Measurements from ENCODE around the gene HLA-B. TPM values are rescaled to one million over a fixed set of nuclear protein-coding genes. Genes with fewer than 3 reads are reported as not detected.

HLA-B gene
- total RNA-seq, 2 experiments from 2014 or later: 3,016 to 3,060 TPM

DNA sequence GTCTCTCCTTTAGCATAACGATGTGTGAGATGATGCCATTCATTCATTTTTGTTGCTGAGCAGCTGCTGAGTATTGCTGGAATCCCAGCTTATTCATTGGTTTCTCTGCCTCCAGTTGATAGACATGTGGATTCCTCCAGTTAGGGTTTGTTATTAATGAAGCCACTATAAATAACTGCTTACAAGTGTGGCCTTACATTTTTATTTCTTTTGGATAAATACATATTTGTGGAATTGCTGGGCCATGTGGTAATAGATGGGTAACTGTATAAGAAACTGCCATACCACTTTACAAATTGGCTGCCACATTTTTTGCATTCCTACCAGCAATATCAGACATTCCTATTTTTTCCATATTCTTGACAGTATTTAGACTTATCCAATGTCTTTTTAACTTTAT, 2.6 kb upstream of the HLA-B start:
- Mint-ChIP-seq H3K36me3 (peaks cover 27% of the 10 kb centered on the region), H3K27ac (no peak overlapping the region), H3K9me3 (no peaks in the 10 kb centered on the region), H3K4me1 (ENCODE audit: low read depth) (peaks cover 47% of the 10 kb centered on the region), H3K4me3 (no peak overlapping the region), H3K27me3 (peaks cover 2% of the 10 kb centered on the region)
- ChIA-PET CTCF (interaction anchor here (1.4 kb wide), 1 partner anchor 163 kb away, joined by 6 read pairs; no protein-coding TSS in a partner anchor), POLR2A (no interaction called here)
- intact Hi-C loops (cut with micrococcal nuclease): loop anchor here (2.0 to 5.0 kb wide), 2 partner anchors 87 to 672 kb away; partner anchors contain the start of genes HLA-C and PPP1R18
- DNase-seq: no peak

DNA sequence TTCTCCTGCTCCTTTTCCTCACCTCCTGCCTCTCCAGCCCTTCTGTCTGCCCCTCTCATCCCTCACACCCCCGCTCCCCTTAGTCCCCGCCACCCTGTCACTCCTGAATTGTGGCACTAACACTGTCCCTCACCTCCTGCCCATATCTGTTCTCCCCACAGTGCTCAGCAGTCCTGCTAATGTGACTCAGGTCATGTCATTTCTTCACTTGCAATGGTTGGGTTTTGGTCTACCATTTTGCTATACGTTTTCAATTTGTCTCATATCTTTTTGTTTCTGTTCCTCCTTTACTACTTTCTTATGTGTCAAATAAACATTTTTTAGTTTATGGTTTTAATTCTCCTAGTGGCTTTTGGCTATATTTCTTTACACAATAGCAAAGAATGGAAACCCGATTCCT, 1.3 kb upstream of the HLA-B start:
- Mint-ChIP-seq H3K4me1 (ENCODE audit: low read depth) (peaks cover 48% of the 10 kb centered on the region), H3K4me3 (peak overlapping the region; percentile 99), H3K9me3 (no peaks in the 10 kb centered on the region), H3K27me3 (peaks cover 2% of the 10 kb centered on the region), H3K27ac (peak overlapping the region; percentile 99), H3K36me3 (peaks cover 40% of the 10 kb centered on the region)
- ChIA-PET CTCF (interaction anchor here (0.9 to 1.4 kb wide), 3 partner anchors 9 to 162 kb away, joined by 3 to 6 read pairs (median 3); no protein-coding TSS in a partner anchor), POLR2A (interaction anchor here (1.0 kb wide), 1 partner anchor 161 kb away, joined by 4 read pairs; no protein-coding TSS in a partner anchor)
- intact Hi-C loops (cut with micrococcal nuclease): loop anchor here (1.0 to 5.0 kb wide), 3 partner anchors 9 to 671 kb away; partner anchors contain the start of genes HLA-C and PPP1R18
- DNase-seq: peak; percentile 58

DNA sequence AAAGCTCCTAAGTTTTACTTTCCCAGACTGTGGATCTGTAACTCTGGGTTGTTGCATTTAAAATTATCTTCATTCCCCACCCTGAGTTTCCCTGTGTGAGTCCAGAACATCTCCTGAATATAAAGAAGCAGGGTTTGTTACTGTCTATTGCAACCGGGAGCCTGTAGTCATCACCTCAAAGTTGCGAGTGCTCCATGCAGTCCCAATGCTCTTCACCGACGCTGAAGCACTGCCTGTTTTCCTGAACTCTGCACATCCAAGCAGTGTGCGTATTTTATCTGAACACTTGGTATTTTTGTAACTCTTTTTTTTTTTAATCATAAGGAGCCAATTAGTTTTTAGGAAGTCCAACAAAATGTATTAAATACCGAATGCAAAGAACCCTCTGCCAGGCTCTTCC, 907 bp upstream of the HLA-B start:
- H3K27ac Mint-ChIP-seq: peak overlapping the region; percentile 99
- ChIA-PET POLR2A (interaction anchor here (1.0 kb wide), 1 partner anchor 161 kb away, joined by 4 read pairs; no protein-coding TSS in a partner anchor), CTCF (interaction anchor here (0.9 to 1.0 kb wide), 4 partner anchors 9 to 155 kb away, joined by 3 to 4 read pairs (median 3); no protein-coding TSS in a partner anchor)
- intact Hi-C loops (cut with micrococcal nuclease): loop anchor here (1.0 to 5.0 kb wide), 5 partner anchors 9 to 671 kb away; partner anchors contain the start of genes HLA-C and PPP1R18
- peaks cover 44% of the 10 kb centered on the region for H3K36me3 Mint-ChIP-seq
- H3K27me3 Mint-ChIP-seq: peaks cover 2% of the 10 kb centered on the region
- H3K4me1 Mint-ChIP-seq (ENCODE audit: low read depth): peaks cover 51% of the 10 kb centered on the region
- no peaks in the 10 kb centered on the region for H3K9me3 Mint-ChIP-seq
- peak overlapping the region; percentile 99 for H3K4me3 Mint-ChIP-seq
- DNase-seq: no peak

DNA sequence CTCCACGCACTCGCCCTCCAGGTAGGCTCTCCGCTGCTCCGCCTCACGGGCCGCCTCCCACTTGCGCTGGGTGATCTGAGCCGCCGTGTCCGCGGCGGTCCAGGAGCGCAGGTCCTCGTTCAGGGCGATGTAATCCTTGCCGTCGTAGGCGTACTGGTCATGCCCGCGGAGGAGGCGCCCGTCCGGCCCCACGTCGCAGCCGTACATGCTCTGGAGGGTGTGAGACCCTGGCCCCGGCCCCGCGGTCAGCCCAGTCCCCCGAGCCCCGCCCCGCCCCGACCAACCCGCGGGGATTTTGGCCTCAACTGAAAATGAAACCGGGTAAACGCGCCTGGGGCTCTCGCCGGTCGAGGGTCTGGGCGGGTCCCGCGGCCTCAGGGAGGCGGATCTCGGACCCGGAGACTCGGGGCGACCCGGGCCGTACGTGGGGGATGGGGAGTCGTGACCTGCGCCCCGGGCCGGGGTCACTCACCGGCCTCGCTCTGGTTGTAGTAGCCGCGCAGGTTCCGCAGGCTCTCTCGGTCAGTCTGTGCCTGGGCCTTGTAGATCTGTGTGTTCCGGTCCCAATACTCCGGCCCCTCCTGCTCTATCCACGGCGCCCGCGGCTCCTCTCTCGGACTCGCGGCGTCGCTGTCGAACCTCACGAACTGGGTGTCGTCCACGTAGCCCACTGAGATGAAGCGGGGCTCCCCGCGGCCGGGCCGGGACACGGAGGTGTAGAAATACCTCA, 598 bp downstream of the HLA-B start:
- CTCF ChIA-PET: no interaction called here
- peak; percentile 80 for DNase-seq
- Mint-ChIP-seq H3K9me3 (no peaks in the 10 kb centered on the region), H3K36me3 (peaks cover 48% of the 10 kb centered on the region), H3K27me3 (no peaks in the 10 kb centered on the region), H3K27ac (peak overlapping the region; percentile 99), H3K4me3 (peak overlapping the region; percentile 99), H3K4me1 (ENCODE audit: low read depth) (peaks cover 60% of the 10 kb centered on the region)
- intact Hi-C loops (cut with micrococcal nuclease): loop anchor here (5.0 kb wide), 1 partner anchor 669 kb away; the partner anchor contains the start of gene PPP1R18
- POLR2A ChIA-PET: interaction anchor here (2.5 kb wide), 1 partner anchor 87 kb away, joined by 20 read pairs; no protein-coding TSS in a partner anchor

DNA sequence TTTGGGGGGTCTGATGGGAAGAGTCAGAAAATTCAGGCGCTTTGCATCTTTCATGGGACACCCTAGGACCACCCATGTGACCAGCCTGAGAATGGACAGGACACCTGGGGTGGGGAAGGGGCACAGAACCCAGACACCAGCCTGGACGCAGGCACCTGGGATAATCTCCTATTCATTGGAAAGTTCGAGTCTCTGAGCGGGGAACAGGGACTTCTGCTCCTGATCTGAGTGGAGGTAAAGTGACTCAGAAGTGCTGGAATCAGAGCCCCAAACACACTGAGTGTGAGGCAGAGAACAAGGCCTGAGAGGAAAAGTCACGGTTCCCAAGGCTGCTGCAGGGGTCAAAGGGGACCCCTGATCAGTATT, 1.4 kb downstream of the HLA-B start:
- POLR2A ChIA-PET: interaction anchor here (2.5 kb wide), 1 partner anchor 86 kb away, joined by 20 read pairs; no protein-coding TSS in a partner anchor
- peak overlapping the region; percentile 88 for H3K4me3 Mint-ChIP-seq
- H3K27ac Mint-ChIP-seq: peak overlapping the region; percentile 85
- no peaks in the 10 kb centered on the region for H3K9me3 Mint-ChIP-seq
- intact Hi-C loops (cut with micrococcal nuclease): loop anchor here (5.0 kb wide), 1 partner anchor 668 kb away; the partner anchor contains the start of gene PPP1R18
- peaks cover 63% of the 10 kb centered on the region for H3K4me1 Mint-ChIP-seq (ENCODE audit: low read depth)
- peaks cover 45% of the 10 kb centered on the region for H3K36me3 Mint-ChIP-seq
- no peaks in the 10 kb centered on the region for H3K27me3 Mint-ChIP-seq
- CTCF ChIA-PET: no interaction called here
- DNase-seq: no peak

DNA sequence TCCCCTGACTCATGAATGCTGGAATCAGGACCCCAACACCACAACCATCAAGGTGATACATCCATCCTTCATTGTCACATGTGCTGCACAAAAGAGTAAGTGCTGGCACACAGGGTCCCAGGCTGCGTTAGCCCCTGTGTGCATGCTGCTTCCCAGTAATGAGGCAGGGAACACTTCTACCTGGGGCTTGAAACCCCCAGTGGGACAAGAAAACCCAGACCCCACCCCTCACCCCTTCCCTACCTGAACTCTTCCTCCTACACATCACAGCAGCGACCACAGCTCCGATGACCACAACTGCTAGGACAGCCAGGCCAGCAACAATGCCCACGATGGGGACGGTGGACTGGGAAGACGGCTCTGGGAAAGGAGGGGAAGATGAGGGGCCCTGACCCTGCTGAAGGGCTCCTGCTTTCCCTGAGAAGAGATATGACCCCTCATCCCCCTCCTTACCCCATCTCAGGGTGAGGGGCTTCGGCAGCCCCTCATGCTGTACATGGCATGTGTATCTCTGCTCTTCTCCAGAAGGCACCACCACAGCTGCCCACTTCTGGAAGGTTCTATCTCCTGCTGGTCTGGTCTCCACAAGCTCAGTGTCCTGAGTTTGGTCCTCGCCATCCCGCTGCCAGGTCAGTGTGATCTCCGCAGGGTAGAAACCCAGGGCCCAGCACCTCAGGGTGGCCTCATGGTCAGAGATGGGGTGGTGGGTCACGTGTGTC, 2.0 kb downstream of the HLA-B start:
- Mint-ChIP-seq H3K4me1 (ENCODE audit: low read depth) (peaks cover 64% of the 10 kb centered on the region), H3K9me3 (no peaks in the 10 kb centered on the region), H3K4me3 (peak overlapping the region; percentile 88), H3K27ac (peak overlapping the region; percentile 85), H3K36me3 (peaks cover 45% of the 10 kb centered on the region), H3K27me3 (no peaks in the 10 kb centered on the region)
- DNase-seq: peak; percentile 17
- CTCF ChIA-PET: interaction anchor here (1.8 kb wide), 1 partner anchor 12 kb away, joined by 5 read pairs; no protein-coding TSS in a partner anchor
- POLR2A ChIA-PET: interaction anchor here (1.8 to 2.5 kb wide), 2 partner anchors 86 to 152 kb away, joined by 5 to 20 read pairs; no protein-coding TSS in a partner anchor
- intact Hi-C loops (cut with micrococcal nuclease): loop anchor here (5.0 kb wide), 1 partner anchor 668 kb away; the partner anchor contains the start of gene PPP1R18

DNA sequence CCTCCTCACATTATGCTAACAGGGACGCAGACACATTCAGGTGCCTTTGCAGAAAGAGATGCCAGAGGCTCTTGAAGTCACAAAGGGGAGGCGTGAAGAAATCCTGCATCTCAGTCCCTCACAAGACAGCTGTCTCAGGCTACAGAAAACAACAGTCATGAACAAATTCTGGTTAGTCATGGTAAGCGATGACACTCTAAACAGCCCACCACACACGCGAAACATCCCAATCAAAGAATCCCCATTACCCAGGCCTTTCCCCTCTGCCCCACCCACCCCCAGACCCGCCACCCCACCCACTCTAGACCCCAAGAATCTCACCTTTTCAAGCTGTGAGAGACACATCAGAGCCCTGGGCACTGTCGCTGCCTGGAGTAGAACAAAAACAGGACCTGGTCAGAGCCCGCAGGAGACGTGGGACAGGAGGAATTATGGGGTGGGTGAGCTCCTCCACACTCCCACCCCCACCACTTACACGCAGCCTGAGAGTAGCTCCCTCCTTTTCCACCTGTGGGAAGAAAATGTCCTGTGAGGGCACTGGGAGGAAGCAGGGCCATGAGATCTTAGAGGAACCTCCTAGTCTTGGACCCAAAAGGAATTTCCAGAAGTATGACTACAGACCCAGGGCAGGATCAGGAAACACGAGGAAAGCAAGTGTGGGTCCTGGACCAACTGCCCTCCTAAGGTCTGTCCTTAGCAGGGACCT, 2.7 kb downstream of the HLA-B start:
- peak overlapping the region; percentile 88 for H3K4me3 Mint-ChIP-seq
- peak overlapping the region; percentile 85 for H3K27ac Mint-ChIP-seq
- CTCF ChIA-PET: interaction anchor here (0.7 to 1.8 kb wide), 2 partner anchors 12 to 157 kb away, joined by 4 to 5 read pairs; no protein-coding TSS in a partner anchor
- no peak for DNase-seq
- no peaks in the 10 kb centered on the region for H3K27me3 Mint-ChIP-seq
- POLR2A ChIA-PET: interaction anchor here (1.8 to 2.5 kb wide), 2 partner anchors 85 to 151 kb away, joined by 5 to 20 read pairs; no protein-coding TSS in a partner anchor
- peaks cover 45% of the 10 kb centered on the region for H3K36me3 Mint-ChIP-seq
- no peaks in the 10 kb centered on the region for H3K9me3 Mint-ChIP-seq
- peaks cover 65% of the 10 kb centered on the region for H3K4me1 Mint-ChIP-seq (ENCODE audit: low read depth)
- intact Hi-C loops (cut with micrococcal nuclease): no loop called here

DNA sequence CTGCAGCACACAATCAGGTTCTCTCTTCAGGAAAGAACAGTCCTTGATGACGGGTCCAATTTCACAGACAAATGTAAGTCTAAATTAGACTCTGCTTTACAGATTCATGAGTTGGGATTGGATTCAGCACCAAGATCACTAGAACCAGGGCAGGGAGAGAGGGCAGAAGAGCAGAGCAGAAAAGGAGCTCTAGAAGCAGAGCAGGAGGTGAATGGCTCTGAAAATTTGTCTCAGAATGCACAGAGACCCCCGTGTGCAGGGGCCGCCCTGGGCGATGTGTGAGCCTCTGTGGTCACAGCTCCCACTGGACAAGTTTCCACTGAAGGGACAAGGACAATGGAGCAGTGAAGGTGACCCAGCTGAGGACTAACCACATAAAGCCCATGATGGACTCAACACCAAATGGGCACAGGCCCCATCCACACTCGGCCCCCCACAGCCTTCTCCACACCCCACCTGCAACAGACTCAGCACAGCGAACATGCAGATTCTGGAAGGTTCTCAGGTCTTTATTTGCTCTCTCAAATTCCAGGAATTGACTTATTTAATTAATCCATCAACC, 3.5 kb downstream of the HLA-B start:
- H3K36me3 Mint-ChIP-seq: peaks cover 45% of the 10 kb centered on the region
- peaks cover 60% of the 10 kb centered on the region for H3K4me1 Mint-ChIP-seq (ENCODE audit: low read depth)
- POLR2A ChIA-PET: interaction anchor here (1.0 to 2.5 kb wide), 4 partner anchors 84 to 195 kb away, joined by 3 to 20 read pairs (median 4); partner anchors contain the start of gene TCF19
- H3K9me3 Mint-ChIP-seq: no peaks in the 10 kb centered on the region
- CTCF ChIA-PET: interaction anchor here (1.8 kb wide), 1 partner anchor 13 kb away, joined by 5 read pairs; no protein-coding TSS in a partner anchor
- peak overlapping the region; percentile 88 for H3K4me3 Mint-ChIP-seq
- peak overlapping the region; percentile 85 for H3K27ac Mint-ChIP-seq
- no peak for DNase-seq
- intact Hi-C loops (cut with micrococcal nuclease): no loop called here
- no peaks in the 10 kb centered on the region for H3K27me3 Mint-ChIP-seq

DNA sequence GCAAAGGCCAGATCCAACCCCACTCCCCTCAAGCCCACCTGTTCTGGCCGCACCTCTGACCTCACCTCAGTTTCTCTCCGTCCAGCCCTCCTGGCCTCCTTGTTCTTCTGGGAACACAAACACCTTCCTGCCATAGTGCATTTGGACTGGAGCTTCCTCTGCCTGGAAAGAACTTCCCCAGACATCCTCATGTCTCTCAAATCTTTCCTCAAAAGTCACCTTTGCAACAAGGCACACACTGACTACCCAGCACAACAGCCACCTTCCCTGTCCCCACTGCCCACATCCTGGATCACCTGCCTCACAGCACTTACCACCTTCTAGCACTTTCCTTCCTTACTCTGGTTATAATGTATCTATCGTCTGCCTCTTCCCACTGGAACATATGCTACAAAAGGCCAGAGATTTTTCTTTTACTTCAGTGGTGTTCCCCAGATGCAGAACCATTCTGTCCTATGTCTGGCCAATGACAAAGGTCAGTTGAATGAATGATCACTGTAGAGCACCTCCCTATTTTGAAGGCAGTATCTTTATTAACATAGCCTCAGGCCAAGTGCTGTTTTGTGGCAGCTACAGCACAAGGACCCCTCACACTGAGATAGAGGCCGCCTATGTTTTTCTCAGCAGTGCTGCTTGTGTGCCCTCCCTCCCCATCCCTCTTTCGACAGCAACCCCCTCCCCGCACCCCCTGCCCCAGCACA, 4.1 kb downstream of the HLA-B start:
- Mint-ChIP-seq H3K4me1 (ENCODE audit: low read depth) (peaks cover 54% of the 10 kb centered on the region), H3K27me3 (no peaks in the 10 kb centered on the region), H3K4me3 (peak overlapping the region; percentile 22), H3K27ac (peak overlapping the region; percentile 19), H3K36me3 (peaks cover 45% of the 10 kb centered on the region), H3K9me3 (no peaks in the 10 kb centered on the region)
- peak; percentile 32 for DNase-seq
- CTCF ChIA-PET: interaction anchor here (1.8 kb wide), 1 partner anchor 14 kb away, joined by 5 read pairs; no protein-coding TSS in a partner anchor
- POLR2A ChIA-PET: interaction anchor here (0.6 to 1.8 kb wide), 5 partner anchors 85 to 194 kb away, joined by 3 to 6 read pairs (median 4); partner anchors contain the start of gene TCF19
- intact Hi-C loops (cut with micrococcal nuclease): no loop called here

DNA sequence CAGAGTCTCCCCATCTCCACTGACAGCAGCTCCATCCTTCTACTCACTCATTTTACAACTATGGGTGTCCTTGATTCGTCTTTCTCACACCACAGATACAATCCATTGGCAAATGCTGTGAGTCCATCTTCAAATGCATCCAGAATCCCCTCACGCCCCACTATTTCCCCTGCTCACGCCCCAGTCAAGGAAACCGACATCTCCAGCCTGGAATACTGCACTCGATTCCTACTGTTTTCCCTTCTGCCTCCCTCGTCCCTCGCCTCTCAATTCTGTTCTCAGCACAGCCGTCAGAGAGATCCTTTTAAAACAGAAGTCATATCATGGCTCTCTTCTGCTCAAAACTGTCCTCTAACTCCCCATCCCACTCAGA, 4.7 kb downstream of the HLA-B start:
- ChIA-PET CTCF (no interaction called here), POLR2A (interaction anchor here (0.6 to 1.2 kb wide), 3 partner anchors 84 to 87 kb away, joined by 3 to 6 read pairs (median 4); no protein-coding TSS in a partner anchor)
- no peaks in the 10 kb centered on the region for H3K9me3 Mint-ChIP-seq
- H3K4me3 Mint-ChIP-seq: peak overlapping the region; percentile 22
- no peaks in the 10 kb centered on the region for H3K27me3 Mint-ChIP-seq
- DNase-seq: no peak
- H3K4me1 Mint-ChIP-seq (ENCODE audit: low read depth): peaks cover 54% of the 10 kb centered on the region
- H3K36me3 Mint-ChIP-seq: peaks cover 44% of the 10 kb centered on the region
- peak overlapping the region; percentile 19 for H3K27ac Mint-ChIP-seq
- intact Hi-C loops (cut with micrococcal nuclease): no loop called here
